GM23248 (cell line): Measurements from ENCODE around the gene PAPPA2.

Experiments
- EZH2 ChIP-seq: fragments of 200-600 bp; sonication (generic); IDR thresholded peaks from 2 replicates; pipeline ENCODE4 v1.6.1; 2018; ENCODE audit warnings: antibody characterized with exemption, mild to moderate bottlenecking; ENCODE audit not compliant: insufficient read depth, poor library complexity, severe bottlenecking
- EZH2phosphoT487 ChIP-seq: fragments of 200-600 bp; sonication (generic); IDR thresholded peaks from 2 replicates; pipeline ENCODE4 v1.6.1; 2018; ENCODE audit warnings: antibody characterized with exemption, moderate library complexity, mild to moderate bottlenecking, low read depth; ENCODE audit not compliant: insufficient read depth

GRCh38 chr1:176877557-176877956 is 414.6 kb downstream of the PAPPA2 start:
- TF ChIP-seq EZH2 (no peak), EZH2phosphoT487 (no peak)
